Measurements from ENCODE around the gene TMEM59. TPM values are rescaled to one million over a fixed set of nuclear protein-coding genes. Genes with fewer than 3 reads are reported as not detected.
"Not testable (repeated sequence)": the region's sequence is repeated elsewhere in the genome, so short reads cannot be mapped to it uniquely, and the experiment has no call there.

The TMEM59 gene
- total RNA-seq, 2 experiments from 2014 or later: 99.3 to 120 TPM

- Mint-ChIP-seq H3K4me1 (peaks cover 35% of the 10 kb centered on the region), H3K27me3 (no peaks in the 10 kb centered on the region), H3K27ac (no peak overlapping the region), H3K4me3 (no peak overlapping the region), H3K9me3 (ENCODE audit: low read depth) (no peaks in the 10 kb centered on the region), H3K36me3 (ENCODE audit: low read depth) (peaks cover 17% of the 10 kb centered on the region)
- ChIA-PET POLR2A (interaction anchor here (0.6 to 1.6 kb wide), 7 partner anchors 9 to 479 kb away, joined by 3 to 9 read pairs (median 3); partner anchors contain the start of gene IFT25), CTCF (interaction anchor here (0.6 to 1.8 kb wide), 7 partner anchors 9 to 215 kb away, joined by 3 to 9 read pairs (median 4); partner anchors contain the start of gene NDC1)
- ATAC-seq (peak; percentile 23), DNase-seq (peak; percentile 51)
- intact Hi-C loops (cut with DNase I, micrococcal nuclease): loop anchor here (2.0 to 10.0 kb wide), 7 partner anchors 162 to 834 kb away; partner anchors contain the start of genes CZIB (in 1 of the 2), DHCR24 (in 1 of the 2) and SSBP3 (in 1 of the 2)
Measured at GRCh38 chr1:54052431-54052933, 522 bp downstream of the TMEM59 start.

- Mint-ChIP-seq H3K27ac (no peak overlapping the region), H3K4me3 (no peak overlapping the region), H3K9me3 (ENCODE audit: low read depth) (no peaks in the 10 kb centered on the region), H3K4me1 (peaks cover 38% of the 10 kb centered on the region), H3K27me3 (no peaks in the 10 kb centered on the region), H3K36me3 (ENCODE audit: low read depth) (peaks cover 13% of the 10 kb centered on the region)
- ChIA-PET CTCF (interaction anchor here (0.6 to 1.8 kb wide), 7 partner anchors 9 to 191 kb away, joined by 3 to 9 read pairs (median 4); no protein-coding TSS in a partner anchor), POLR2A (interaction anchor here (0.6 to 1.6 kb wide), 7 partner anchors 8 to 215 kb away, joined by 3 to 9 read pairs (median 3); partner anchors contain the start of gene IFT25)
- intact Hi-C loops (cut with DNase I, micrococcal nuclease): loop anchor here (2.0 to 10.0 kb wide), 7 partner anchors 161 to 835 kb away; partner anchors contain the start of genes CZIB (in 1 of the 2), DHCR24 (in 1 of the 2) and SSBP3 (in 1 of the 2)
- DNase-seq (no peak), ATAC-seq (no peak)
Measured at GRCh38 chr1:54051933-54052430, 1.0 kb downstream of the TMEM59 start.

DNA sequence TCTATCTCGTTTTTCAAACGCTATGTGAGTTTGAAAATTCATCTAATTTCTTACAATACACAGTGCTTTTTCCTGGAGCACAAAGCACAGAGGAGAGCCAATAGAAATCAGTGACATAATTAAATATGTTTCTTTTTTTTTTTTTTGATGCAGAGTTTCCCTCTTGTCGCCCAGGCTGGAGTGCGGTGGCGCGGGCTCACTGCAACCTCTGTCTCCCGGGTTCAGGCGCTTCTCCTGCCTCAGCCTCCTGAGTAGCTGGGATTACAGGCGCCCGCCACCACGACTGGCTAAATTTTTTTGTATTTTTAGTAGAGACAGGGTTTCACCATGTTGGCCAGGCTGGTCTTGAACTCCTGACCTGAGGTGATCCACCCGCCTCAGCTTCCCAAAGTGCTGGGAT lies 2.6 kb downstream of the TMEM59 start:
- not testable (repeated sequence) for H3K36me3 Mint-ChIP-seq (ENCODE audit: low read depth)
- intact Hi-C loops (cut with DNase I, micrococcal nuclease): loop anchor here (5.0 to 10.0 kb wide), 2 partner anchors 437 to 826 kb away; partner anchors contain the start of gene CZIB (in 1 of the 2)

GRCh38 chr1:54047384-54048305 lies 5.4 kb downstream of the TMEM59 start:
- H3K27me3 Mint-ChIP-seq: no peaks in the 10 kb centered on the region
- DNase-seq: no peak
- ATAC-seq: no peak
- intact Hi-C loops (cut with DNase I, micrococcal nuclease): no loop called here
- peaks cover 38% of the 10 kb centered on the region for H3K4me1 Mint-ChIP-seq
- peaks cover 14% of the 10 kb centered on the region for H3K36me3 Mint-ChIP-seq (ENCODE audit: low read depth)
- ChIA-PET CTCF (interaction anchor here (0.5 to 2.1 kb wide), 7 partner anchors 9 to 450 kb away, joined by 3 to 8 read pairs (median 4); no protein-coding TSS in a partner anchor), POLR2A (no interaction called here)
- H3K27ac Mint-ChIP-seq: peak overlapping the region; percentile 76
- no peak overlapping the region for H3K4me3 Mint-ChIP-seq
- H3K9me3 Mint-ChIP-seq (ENCODE audit: low read depth): no peaks in the 10 kb centered on the region

More for the DNA sequence above, 2.6 kb downstream of the TMEM59 start:
- peaks cover 42% of the 10 kb centered on the region for H3K4me1 Mint-ChIP-seq
- CTCF ChIA-PET: interaction anchor here (2.3 kb wide), 1 partner anchor 10 kb away, joined by 13 read pairs; no protein-coding TSS in a partner anchor
- POLR2A ChIA-PET: interaction anchor here (0.7 kb wide), 1 partner anchor 240 kb away, joined by 3 read pairs; no protein-coding TSS in a partner anchor
- DNase-seq; H3K27me3 Mint-ChIP-seq; H3K4me3 Mint-ChIP-seq; H3K9me3 Mint-ChIP-seq (ENCODE audit: low read depth); ATAC-seq; H3K27ac Mint-ChIP-seq: not testable (repeated sequence)

GRCh38 chr1:54046671-54047383 lies 6.2 kb downstream of the TMEM59 start:
- Mint-ChIP-seq H3K27me3 (no peaks in the 10 kb centered on the region), H3K9me3 (ENCODE audit: low read depth) (no peaks in the 10 kb centered on the region), H3K36me3 (ENCODE audit: low read depth) (peaks cover 21% of the 10 kb centered on the region), H3K27ac (peak overlapping the region; percentile 76), H3K4me3 (no peak overlapping the region), H3K4me1 (peaks cover 38% of the 10 kb centered on the region)
- intact Hi-C loops (cut with DNase I, micrococcal nuclease): no loop called here
- POLR2A ChIA-PET: no interaction called here
- ATAC-seq (no peak), DNase-seq (no peak)
- CTCF ChIA-PET: interaction anchor here (0.5 to 1.9 kb wide), 4 partner anchors 10 to 451 kb away, joined by 3 to 6 read pairs (median 3); no protein-coding TSS in a partner anchor

DNA sequence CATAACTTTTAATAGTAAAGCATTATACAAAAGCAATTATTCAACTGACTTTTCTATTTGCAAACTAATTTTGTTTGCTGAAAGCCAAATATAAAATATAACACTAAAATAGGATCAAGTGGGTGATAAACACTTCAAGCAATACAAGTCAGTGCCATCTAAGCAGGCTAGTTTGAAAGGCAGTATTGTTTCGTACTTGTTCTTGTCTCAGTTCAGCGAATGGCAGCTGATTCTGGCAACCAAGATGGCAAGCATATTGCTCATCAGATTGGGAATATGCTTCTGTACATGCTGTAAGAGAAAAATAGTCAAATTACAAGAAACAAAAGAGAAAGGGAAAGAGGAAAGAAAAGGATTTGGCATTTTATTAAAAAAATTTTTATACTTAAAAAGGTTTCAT lies 7.5 kb downstream of the TMEM59 start:
- Mint-ChIP-seq H3K36me3 (ENCODE audit: low read depth) (peaks cover 24% of the 10 kb centered on the region), H3K4me1 (peaks cover 35% of the 10 kb centered on the region), H3K27me3 (no peaks in the 10 kb centered on the region), H3K4me3 (no peak overlapping the region), H3K9me3 (ENCODE audit: low read depth) (no peaks in the 10 kb centered on the region), H3K27ac (peak overlapping the region; percentile 26)
- POLR2A ChIA-PET: no interaction called here
- intact Hi-C loops (cut with DNase I, micrococcal nuclease): no loop called here
- no peak for ATAC-seq
- DNase-seq: no peak
- CTCF ChIA-PET: interaction anchor here (0.9 kb wide), 1 partner anchor 184 kb away, joined by 5 read pairs; no protein-coding TSS in a partner anchor

DNA sequence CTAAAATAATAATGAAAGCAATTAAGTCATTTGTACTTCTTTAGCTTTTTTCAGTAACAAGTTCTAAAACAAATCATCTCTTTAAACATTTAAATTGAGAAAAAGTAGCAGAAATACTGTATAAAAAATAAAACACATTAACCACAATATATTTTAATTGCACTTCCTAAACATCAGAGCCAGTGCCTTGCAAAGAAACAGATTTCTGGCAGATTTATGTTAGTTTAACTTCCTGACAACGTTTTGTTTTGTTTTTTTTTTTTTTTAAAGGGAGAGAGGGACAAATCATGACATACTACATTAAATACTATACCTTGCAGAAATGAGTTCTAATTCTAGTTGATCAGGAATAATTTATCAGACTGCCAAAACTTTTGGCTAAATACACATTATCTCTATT lies 11.2 kb downstream of the TMEM59 start:
- Mint-ChIP-seq H3K4me1 (peaks cover 14% of the 10 kb centered on the region), H3K4me3 (no peak overlapping the region), H3K36me3 (ENCODE audit: low read depth) (peaks cover 24% of the 10 kb centered on the region), H3K9me3 (ENCODE audit: low read depth) (no peaks in the 10 kb centered on the region), H3K27ac (no peak overlapping the region), H3K27me3 (no peaks in the 10 kb centered on the region)
- DNase-seq (no peak), ATAC-seq (no peak)
- intact Hi-C loops (cut with DNase I, micrococcal nuclease): no loop called here
- POLR2A ChIA-PET: interaction anchor here (0.6 kb wide), 1 partner anchor 8 kb away, joined by 4 read pairs; no protein-coding TSS in a partner anchor
- CTCF ChIA-PET: interaction anchor here (1.1 to 2.2 kb wide), 2 partner anchors 13 to 180 kb away, joined by 3 to 12 read pairs; no protein-coding TSS in a partner anchor

- Mint-ChIP-seq H3K9me3 (ENCODE audit: low read depth) (no peaks in the 10 kb centered on the region), H3K36me3 (ENCODE audit: low read depth) (peaks cover 24% of the 10 kb centered on the region), H3K4me3 (no peak overlapping the region), H3K27ac (no peak overlapping the region), H3K4me1 (no peaks in the 10 kb centered on the region), H3K27me3 (no peaks in the 10 kb centered on the region)
- intact Hi-C loops (cut with DNase I, micrococcal nuclease): no loop called here
- no peak for ATAC-seq
- ChIA-PET CTCF (no interaction called here), POLR2A (no interaction called here)
- no peak for DNase-seq
Measured at GRCh38 chr1:54037476-54037875, 15.5 kb downstream of the TMEM59 start.

DNA sequence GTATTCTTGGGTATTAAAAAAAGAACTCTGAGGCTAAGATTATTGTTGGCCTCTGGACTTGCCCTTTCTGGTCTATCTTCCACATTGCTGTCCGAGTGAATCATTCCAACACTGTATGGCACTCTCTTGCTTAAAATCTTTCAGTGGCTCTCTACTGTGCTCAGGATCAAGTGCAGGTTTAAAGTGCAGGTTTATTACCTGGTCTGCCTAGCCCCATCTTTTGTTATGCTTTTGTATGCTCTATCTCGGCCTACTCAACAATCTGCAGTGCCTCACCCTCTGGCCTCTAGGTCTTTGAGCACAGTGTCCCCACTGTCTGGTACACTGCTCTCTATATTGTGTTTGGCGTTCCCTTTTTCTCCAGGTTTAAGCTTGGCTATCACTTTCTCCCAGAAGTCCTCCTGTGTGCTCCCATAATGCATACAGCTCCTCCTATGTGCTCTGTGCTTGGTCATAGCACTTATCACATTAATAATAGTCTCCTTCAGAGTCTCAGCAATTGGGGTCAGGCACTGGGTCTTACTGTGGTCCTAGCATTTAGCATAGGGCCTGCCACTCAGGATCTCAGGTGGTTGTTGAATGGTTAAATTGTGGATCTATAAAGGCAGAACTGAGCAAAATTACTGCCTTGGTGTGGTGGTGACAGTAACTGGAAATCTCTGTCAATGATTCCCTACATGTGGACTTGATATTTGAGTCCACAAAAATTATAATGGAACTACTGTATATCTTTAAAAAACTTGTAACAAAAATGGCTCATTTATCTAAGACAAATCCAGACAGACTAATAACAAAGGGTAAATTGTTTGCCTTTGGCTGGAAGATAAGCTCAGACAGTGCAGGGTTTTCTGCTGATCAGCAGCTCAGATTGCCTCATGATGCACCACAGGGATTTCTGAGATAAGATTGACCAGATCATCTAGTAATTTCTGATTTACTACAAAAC lies 24.4 kb downstream of the TMEM59 start:
- CTCF ChIA-PET: interaction anchor here (0.5 to 0.6 kb wide), 2 partner anchors 176 to 819 kb away, joined by 3 read pairs; no protein-coding TSS in a partner anchor
- H3K4me1 Mint-ChIP-seq: no peaks in the 10 kb centered on the region
- intact Hi-C loops (cut with DNase I, micrococcal nuclease): no loop called here
- H3K4me3 Mint-ChIP-seq: no peak overlapping the region
- no peaks in the 10 kb centered on the region for H3K9me3 Mint-ChIP-seq (ENCODE audit: low read depth)
- ATAC-seq (no peak), DNase-seq (no peak)
- H3K36me3 Mint-ChIP-seq (ENCODE audit: low read depth): peaks cover 8% of the 10 kb centered on the region
- H3K27ac Mint-ChIP-seq: no peak overlapping the region
- POLR2A ChIA-PET: no interaction called here
- no peaks in the 10 kb centered on the region for H3K27me3 Mint-ChIP-seq

- no peaks in the 10 kb centered on the region for H3K9me3 Mint-ChIP-seq (ENCODE audit: low read depth)
- no peak overlapping the region for H3K4me3 Mint-ChIP-seq
- no peak overlapping the region for H3K27ac Mint-ChIP-seq
- intact Hi-C loops (cut with DNase I, micrococcal nuclease): no loop called here
- no peak for ATAC-seq
- DNase-seq: no peak
- ChIA-PET POLR2A (interaction anchor here (0.6 kb wide), 1 partner anchor 133 kb away, joined by 3 read pairs; no protein-coding TSS in a partner anchor), CTCF (interaction anchor here (0.9 kb wide), 1 partner anchor 46 kb away, joined by 4 read pairs; no protein-coding TSS in a partner anchor)
- no peaks in the 10 kb centered on the region for H3K27me3 Mint-ChIP-seq
- H3K4me1 Mint-ChIP-seq: no peaks in the 10 kb centered on the region
- peaks cover 8% of the 10 kb centered on the region for H3K36me3 Mint-ChIP-seq (ENCODE audit: low read depth)
Measured at GRCh38 chr1:54027848-54028247, 25.2 kb downstream of the TMEM59 start.

Measured in activated CD4-positive, alpha-beta T cell treated with anti-CD3 and anti-CD28 coated beads for 36 hours (primary cell).